ENCODE data around the gene COMMD3.

DNA sequence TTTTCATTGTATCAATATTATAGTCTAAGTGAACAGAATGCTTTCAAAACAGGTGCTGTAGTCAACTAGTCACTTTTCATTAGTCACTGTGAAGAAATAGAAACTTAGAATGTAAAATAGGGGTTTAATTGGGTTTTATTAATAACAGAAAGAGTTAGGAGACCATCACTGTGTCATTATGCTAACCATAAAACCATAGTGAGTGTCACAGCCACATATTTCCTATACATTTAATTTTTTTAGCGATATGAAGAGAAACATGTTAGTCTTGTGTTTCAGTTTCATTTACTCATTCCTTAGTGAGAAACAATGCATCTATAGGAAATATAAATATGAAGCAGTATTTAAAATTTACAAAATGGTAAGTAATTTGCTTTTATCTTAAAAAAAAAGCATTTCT, 51.3 kb downstream of the COMMD3 start:
- TF ChIP-seq, protein P1, sequence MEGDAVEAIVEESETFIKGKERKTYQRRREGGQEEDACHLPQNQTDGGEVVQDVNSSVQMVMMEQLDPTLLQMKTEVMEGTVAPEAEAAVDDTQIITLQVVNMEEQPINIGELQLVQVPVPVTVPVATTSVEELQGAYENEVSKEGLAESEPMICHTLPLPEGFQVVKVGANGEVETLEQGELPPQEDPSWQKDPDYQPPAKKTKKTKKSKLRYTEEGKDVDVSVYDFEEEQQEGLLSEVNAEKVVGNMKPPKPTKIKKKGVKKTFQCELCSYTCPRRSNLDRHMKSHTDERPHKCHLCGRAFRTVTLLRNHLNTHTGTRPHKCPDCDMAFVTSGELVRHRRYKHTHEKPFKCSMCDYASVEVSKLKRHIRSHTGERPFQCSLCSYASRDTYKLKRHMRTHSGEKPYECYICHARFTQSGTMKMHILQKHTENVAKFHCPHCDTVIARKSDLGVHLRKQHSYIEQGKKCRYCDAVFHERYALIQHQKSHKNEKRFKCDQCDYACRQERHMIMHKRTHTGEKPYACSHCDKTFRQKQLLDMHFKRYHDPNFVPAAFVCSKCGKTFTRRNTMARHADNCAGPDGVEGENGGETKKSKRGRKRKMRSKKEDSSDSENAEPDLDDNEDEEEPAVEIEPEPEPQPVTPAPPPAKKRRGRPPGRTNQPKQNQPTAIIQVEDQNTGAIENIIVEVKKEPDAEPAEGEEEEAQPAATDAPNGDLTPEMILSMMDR (IDR thresholded peaks at IDR 0.05) = no peak
- TF ChIP-seq POLR2A (IDR thresholded peaks at IDR 0.05) = no peak
